Activated CD4-positive, alpha-beta T cell treated with anti-CD3 and anti-CD28 coated beads, Interleukin-2, amount 10 ng/mL, durations not matched to agents 24 days and 14 days (primary cell): ENCODE measurements around the gene STRA6. TPM values are rescaled to one million over a fixed set of nuclear protein-coding genes. Genes with fewer than 3 reads are reported as not detected.

Source experiments
- DNase-seq: peaks from one replicate; pipeline ENCODE4 v3.0.0; 2022
- H3K27ac Mint-ChIP-seq: one replicate; pipeline ENCODE4 v1.8.0; 2022; ENCODE audit warnings: mild to moderate bottlenecking, mixed read lengths
- H3K27me3 Mint-ChIP-seq: one replicate; pipeline ENCODE4 v1.8.0; 2022; ENCODE audit warnings: mixed read lengths
- H3K36me3 Mint-ChIP-seq: one replicate; pipeline ENCODE4 v1.8.0; 2022; ENCODE audit warnings: low read depth, mild to moderate bottlenecking, mixed read lengths
- H3K4me1 Mint-ChIP-seq: one replicate; pipeline ENCODE4 v1.8.0; 2021; ENCODE audit warnings: mixed read lengths
- H3K4me3 Mint-ChIP-seq: one replicate; pipeline ENCODE4 v1.8.0; 2022; ENCODE audit warnings: mild to moderate bottlenecking, moderate library complexity, mixed read lengths
- H3K9me3 Mint-ChIP-seq: one replicate; pipeline ENCODE4 v1.8.0; 2021; ENCODE audit warnings: mixed read lengths
- intact Hi-C: fragments of 100-400 bp; cut with micrococcal nuclease; formaldehyde crosslinking; loops from one replicate; pipeline ENCODE4 v1.15.1; 2023
- total RNA-seq: library from RNA; stranded (reverse); gene quantifications from 2 replicates; pipeline ENCODE4 v1.2.3, GENCODE V29; 2022

The STRA6 gene
- total RNA-seq, 1 donor from 2014 or later, result not detected

DNA sequence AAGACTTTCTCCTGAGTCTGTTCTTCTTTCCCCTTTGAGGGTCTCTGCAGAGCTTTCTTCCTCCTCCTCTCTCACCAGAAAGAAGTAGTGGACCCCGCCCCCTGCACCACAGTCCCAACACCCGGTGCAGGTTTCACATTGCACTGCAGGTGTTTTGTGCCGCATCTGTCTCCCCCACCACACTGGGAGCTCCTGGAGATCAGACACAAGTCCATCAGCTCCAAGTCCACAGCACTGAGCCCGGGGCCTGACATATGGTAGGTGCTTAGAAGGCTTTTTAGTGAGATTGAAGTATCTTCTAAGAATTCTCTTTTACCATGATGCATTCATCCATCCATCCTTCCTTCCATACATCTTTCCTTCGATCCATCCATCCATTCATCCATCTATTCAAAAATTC, 9.8 kb downstream of the STRA6 start:
- Mint-ChIP-seq H3K4me3 (no peak overlapping the region), H3K4me1 (no peaks in the 10 kb centered on the region), H3K27me3 (no peaks in the 10 kb centered on the region), H3K9me3 (no peaks in the 10 kb centered on the region), H3K36me3 (no peaks in the 10 kb centered on the region), H3K27ac (no peak overlapping the region)
- DNase-seq, result no peak
- intact Hi-C loops, result no loop called here

- Mint-ChIP-seq H3K4me3 (no peak overlapping the region), H3K4me1 (no peaks in the 10 kb centered on the region), H3K36me3 (no peaks in the 10 kb centered on the region), H3K9me3 (no peaks in the 10 kb centered on the region), H3K27ac (no peak overlapping the region), H3K27me3 (no peaks in the 10 kb centered on the region)
- intact Hi-C loops, result no loop called here
- DNase-seq, result no peak
Observed at GRCh38 chr15:74191798-74192197, 10.8 kb downstream of the STRA6 start.

DNA sequence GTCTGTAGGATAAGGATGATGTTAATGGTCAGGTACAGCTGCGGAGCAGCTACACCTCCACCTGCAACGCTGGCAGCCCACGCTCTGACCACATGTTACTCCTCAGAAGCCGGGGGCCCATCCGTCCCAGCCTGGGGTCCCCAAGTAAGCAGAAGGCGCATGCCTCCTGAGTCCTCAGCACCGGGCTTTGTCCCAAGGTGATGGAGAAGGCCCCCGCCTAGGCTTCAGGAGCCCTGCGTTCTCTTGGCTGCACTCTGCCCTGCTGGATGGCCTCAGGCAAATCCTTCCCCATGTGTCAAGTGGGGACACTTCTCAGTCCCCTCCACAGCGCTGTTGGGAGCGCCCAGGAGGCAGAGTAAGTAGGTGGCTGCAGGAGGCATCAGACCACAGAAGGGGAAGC, 14.4 kb downstream of the STRA6 start:
- intact Hi-C loops, result no loop called here
- DNase-seq, result no peak
- H3K9me3 Mint-ChIP-seq, result no peaks in the 10 kb centered on the region
- H3K4me1 Mint-ChIP-seq, result no peaks in the 10 kb centered on the region
- H3K27ac Mint-ChIP-seq, result no peak overlapping the region
- no peaks in the 10 kb centered on the region for H3K27me3 Mint-ChIP-seq
- H3K36me3 Mint-ChIP-seq, result no peaks in the 10 kb centered on the region
- no peak overlapping the region for H3K4me3 Mint-ChIP-seq

DNA sequence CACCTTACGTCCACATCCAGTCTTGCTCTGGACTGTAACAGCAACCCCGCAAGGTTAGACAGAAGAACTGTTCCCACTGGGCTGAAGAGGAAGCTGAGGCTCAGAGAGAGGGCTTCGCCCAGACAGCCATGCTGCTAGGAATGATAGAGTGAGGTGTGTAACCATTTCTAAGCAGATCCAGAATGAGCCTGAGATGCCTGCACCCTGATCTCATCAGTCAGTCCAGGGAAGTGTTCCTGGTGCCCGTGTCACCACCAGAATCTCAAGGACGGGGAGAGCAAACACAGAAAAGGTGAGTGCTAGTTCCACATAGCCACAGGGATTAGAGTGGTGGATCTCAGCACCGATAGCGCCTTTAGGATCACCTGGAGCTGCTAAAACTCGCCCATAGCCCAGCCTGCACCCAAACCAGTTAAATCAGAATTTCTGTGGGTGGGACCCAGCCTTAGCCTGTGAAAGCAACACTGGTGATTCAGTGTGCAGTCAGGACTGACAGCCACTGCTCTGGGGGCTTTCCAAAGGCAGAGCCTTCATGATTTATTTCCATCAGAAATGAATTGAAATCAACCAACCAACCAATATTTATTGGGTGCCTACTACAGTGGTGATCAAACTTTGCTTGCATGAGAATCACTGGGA, 16.8 kb downstream of the STRA6 start:
- no peaks in the 10 kb centered on the region for H3K9me3 Mint-ChIP-seq
- intact Hi-C loops, result no loop called here
- H3K4me1 Mint-ChIP-seq, result no peaks in the 10 kb centered on the region
- no peaks in the 10 kb centered on the region for H3K27me3 Mint-ChIP-seq
- no peaks in the 10 kb centered on the region for H3K36me3 Mint-ChIP-seq
- no peak overlapping the region for H3K27ac Mint-ChIP-seq
- no peak overlapping the region for H3K4me3 Mint-ChIP-seq
- DNase-seq, result no peak

DNA sequence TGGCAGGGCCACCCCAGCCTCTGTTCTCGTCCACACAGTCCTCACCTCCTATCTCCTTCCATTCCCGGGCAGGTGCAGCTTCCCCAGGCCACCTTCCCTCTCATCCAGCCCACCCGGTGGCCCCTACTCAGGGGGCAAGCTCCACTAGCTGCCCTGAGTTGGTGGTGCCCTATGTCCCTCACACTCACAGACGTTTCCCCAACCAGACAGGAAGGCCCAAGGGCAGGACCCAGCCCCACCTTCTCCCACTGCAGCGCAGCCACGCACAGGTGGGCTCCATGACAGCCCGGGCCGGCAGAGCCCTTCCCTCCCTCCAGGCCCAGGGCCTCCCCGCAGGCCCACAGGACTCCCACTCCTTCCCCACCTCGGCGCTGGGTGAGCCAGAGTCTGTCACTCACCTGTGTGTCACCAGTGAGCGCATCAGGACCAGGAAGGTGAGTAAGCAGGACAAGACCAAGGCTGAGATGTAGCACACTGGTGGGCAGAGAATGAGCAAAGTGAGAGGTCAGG, 17.9 kb downstream of the STRA6 start:
- no peaks in the 10 kb centered on the region for H3K4me1 Mint-ChIP-seq
- H3K4me3 Mint-ChIP-seq, result no peak overlapping the region
- no peaks in the 10 kb centered on the region for H3K9me3 Mint-ChIP-seq
- intact Hi-C loops, result no loop called here
- no peak for DNase-seq
- H3K27me3 Mint-ChIP-seq, result no peaks in the 10 kb centered on the region
- no peak overlapping the region for H3K27ac Mint-ChIP-seq
- no peaks in the 10 kb centered on the region for H3K36me3 Mint-ChIP-seq

GRCh38 chr15:74182131-74182530, 20.5 kb downstream of the STRA6 start:
- no peak overlapping the region for H3K27ac Mint-ChIP-seq
- no peaks in the 10 kb centered on the region for H3K4me1 Mint-ChIP-seq
- no peaks in the 10 kb centered on the region for H3K36me3 Mint-ChIP-seq
- no peak for DNase-seq
- no peaks in the 10 kb centered on the region for H3K27me3 Mint-ChIP-seq
- intact Hi-C loops, result no loop called here
- H3K4me3 Mint-ChIP-seq, result no peak overlapping the region
- no peaks in the 10 kb centered on the region for H3K9me3 Mint-ChIP-seq

- no peak for DNase-seq
- intact Hi-C loops, result no loop called here
- no peaks in the 10 kb centered on the region for H3K27me3 Mint-ChIP-seq
- no peak overlapping the region for H3K27ac Mint-ChIP-seq
- H3K4me1 Mint-ChIP-seq, result no peaks in the 10 kb centered on the region
- no peaks in the 10 kb centered on the region for H3K9me3 Mint-ChIP-seq
- H3K36me3 Mint-ChIP-seq, result no peaks in the 10 kb centered on the region
- no peak overlapping the region for H3K4me3 Mint-ChIP-seq
Observed at GRCh38 chr15:74180881-74181602, 21.5 kb downstream of the STRA6 start.

GRCh38 chr15:74179983-74180880, 22.4 kb downstream of the STRA6 start:
- Mint-ChIP-seq H3K36me3 (no peaks in the 10 kb centered on the region), H3K9me3 (no peaks in the 10 kb centered on the region), H3K4me1 (no peaks in the 10 kb centered on the region), H3K27me3 (no peaks in the 10 kb centered on the region), H3K27ac (no peak overlapping the region), H3K4me3 (no peak overlapping the region)
- intact Hi-C loops, result no loop called here
- DNase-seq, result no peak

GRCh38 chr15:74179101-74179841, 23.3 kb downstream of the STRA6 start:
- Mint-ChIP-seq H3K36me3 (no peaks in the 10 kb centered on the region), H3K27ac (no peak overlapping the region), H3K4me1 (no peaks in the 10 kb centered on the region), H3K9me3 (no peaks in the 10 kb centered on the region), H3K27me3 (no peaks in the 10 kb centered on the region), H3K4me3 (no peak overlapping the region)
- DNase-seq, result no peak
- intact Hi-C loops, result no loop called here

GRCh38 chr15:74178326-74179100, 24.1 kb downstream of the STRA6 start:
- Mint-ChIP-seq H3K4me3 (no peak overlapping the region), H3K27ac (no peak overlapping the region), H3K27me3 (no peaks in the 10 kb centered on the region), H3K9me3 (no peaks in the 10 kb centered on the region), H3K36me3 (no peaks in the 10 kb centered on the region), H3K4me1 (no peaks in the 10 kb centered on the region)
- no peak for DNase-seq
- intact Hi-C loops, result no loop called here

- Mint-ChIP-seq H3K36me3 (no peaks in the 10 kb centered on the region), H3K4me1 (no peaks in the 10 kb centered on the region), H3K4me3 (no peak overlapping the region), H3K27ac (no peak overlapping the region), H3K27me3 (no peaks in the 10 kb centered on the region), H3K9me3 (no peaks in the 10 kb centered on the region)
- no peak for DNase-seq
- intact Hi-C loops, result no loop called here
Observed at GRCh38 chr15:74176262-74177214, 26.0 kb downstream of the STRA6 start.
